Endometrial microvascular endothelial cells (primary cell): ENCODE data around the gene NEDD9. TPM values are rescaled to one million over a fixed set of nuclear protein-coding genes. Genes with fewer than 3 reads are reported as not detected.

Experiments used
- in situ Hi-C: cut with HindIII; loops from 2 replicates; pipeline ENCODE4 v1.10.0; 2017; ENCODE audit warnings: low sequenced_read_pairs, low pct_unique_long_range_greater_than_20kb; ENCODE audit errors: inconsistent ontology term
- total RNA-seq: library from RNA; depleted of rRNA; stranded (reverse); fragments of >200 nt; gene quantifications from one replicate; pipeline ENCODE4 v1.2.3, GENCODE V29; 2015; ENCODE audit errors: inconsistent ontology term

NEDD9 gene
- total RNA-seq, 1 donor from 2014 or later, result 53.2 TPM

DNA sequence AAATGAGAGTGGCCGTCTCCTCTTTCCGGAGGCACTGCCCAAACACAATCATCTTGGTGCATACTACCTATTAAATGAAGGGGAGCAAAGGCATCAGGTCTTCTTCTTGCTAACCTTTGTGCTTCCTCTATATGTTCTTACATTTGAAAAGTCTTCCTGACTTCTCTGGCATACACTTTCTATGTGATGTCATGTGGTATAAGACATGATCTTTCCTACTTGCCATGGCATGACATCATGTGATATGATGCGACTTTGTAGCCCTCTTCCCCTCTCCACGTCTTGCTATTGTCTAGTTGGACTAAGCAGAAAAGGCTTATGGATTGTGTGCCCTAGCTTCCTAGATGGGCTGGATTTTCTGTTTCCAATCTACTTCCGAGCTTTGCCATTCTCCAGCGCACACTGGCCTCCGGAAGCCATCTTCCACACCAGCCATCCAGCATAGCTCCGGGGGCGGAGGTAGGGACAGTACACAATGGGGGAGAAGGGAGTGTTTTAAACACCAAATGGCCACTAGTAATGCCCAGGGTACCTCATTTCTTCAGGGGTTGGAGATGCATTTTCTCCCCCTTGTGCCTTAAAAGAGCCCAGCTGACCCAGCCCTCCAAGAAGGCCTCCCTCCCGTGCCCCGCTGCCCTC lies 8.8 kb upstream of the NEDD9 start:
- in situ Hi-C loops, result loop anchor here (25.0 kb wide), 1 partner anchor 246 kb away; no protein-coding TSS in a partner anchor

DNA sequence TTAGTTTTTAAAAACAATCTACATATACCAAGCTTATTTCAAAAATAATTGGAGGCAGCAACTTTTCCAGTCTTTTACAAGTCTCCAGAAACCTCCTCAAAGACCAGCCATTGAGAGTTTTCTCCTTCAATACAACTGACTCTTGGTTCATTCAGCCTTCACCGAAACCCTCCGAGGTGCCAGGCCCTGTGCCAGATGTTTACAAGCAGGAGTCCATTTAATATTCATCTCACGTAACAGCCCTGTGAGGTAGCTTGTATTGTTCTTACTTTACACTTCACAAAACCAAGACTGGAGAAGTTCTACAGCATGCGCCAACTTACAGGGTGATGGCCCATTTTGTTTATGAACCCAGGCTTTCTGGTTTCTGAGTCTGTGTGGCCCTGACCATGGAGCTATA lies 5.5 kb upstream of the NEDD9 start:
- in situ Hi-C loops, result loop anchor here (25.0 kb wide), 1 partner anchor 249 kb away; no protein-coding TSS in a partner anchor

DNA sequence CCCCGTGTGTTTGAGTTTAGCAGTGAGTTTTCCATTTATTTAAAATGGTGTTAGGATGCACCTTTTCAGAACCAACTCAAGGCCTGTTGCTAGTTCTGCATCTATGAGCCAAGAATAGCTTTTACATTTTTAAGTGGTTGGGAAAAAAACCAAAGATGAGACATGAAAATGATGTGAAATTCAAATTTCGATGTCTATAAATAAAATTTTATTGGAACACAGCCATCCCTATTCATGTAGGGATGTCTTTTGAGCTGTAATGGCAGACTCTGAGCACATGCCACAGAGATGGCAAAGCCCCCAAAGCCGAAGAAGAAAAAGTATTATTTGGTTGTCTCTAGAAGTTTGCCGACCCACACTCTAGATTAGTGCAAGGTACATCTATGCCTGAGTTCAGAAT lies 5.0 kb upstream of the NEDD9 start:
- in situ Hi-C loops, result loop anchor here (25.0 kb wide), 1 partner anchor 250 kb away; no protein-coding TSS in a partner anchor

DNA sequence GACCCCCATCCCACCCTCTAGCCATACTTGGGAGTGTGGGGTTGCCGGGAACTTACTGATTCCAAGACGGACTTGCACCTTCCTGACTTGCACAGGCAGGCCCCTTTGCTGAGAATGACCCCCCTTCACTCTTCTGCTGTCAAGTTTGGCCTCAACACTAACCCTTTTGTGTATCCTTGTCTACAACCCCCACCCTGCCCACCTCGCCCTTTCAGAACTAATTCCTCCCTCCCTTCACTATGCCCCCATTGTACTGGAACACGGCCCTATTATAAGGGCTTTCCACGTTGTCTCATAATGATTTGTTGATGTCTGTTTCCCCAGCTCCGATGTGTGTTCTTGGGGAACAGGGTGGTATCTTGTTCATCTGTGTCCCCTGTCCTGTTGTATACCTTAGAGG lies 4.4 kb upstream of the NEDD9 start:
- in situ Hi-C loops, result loop anchor here (25.0 kb wide), 1 partner anchor 250 kb away; no protein-coding TSS in a partner anchor

DNA sequence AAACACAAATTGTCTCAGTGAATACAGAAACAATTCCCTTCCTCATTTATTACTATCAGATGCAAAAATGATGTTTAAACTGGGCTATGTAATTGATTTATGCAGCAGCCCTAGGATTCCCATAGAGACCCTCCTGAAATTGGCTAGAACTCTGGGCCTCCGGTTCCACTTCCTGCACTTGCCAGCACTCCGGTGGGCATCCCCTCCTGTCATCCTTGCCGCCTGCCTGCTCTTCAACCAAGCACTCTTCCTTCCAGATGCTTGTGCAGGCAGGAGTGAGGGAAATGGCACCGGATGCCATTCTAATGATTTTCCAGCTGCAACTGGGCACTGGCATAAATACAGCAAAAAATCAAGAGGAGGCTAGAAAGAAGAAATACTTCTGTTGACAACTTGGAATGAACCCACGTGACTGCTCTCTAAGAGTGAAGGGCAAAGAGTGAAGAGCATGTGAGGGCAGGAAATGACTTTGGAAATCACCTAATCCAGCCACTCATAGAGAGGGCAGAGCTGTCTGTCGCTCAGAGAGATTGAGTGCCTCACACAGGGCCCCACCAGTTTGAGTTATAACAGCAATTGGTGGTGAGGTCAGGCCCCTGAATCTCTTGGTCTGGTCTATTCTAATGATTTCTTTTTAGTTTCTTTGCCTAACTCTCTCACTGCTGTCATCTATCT lies 3.7 kb upstream of the NEDD9 start:
- in situ Hi-C loops, result loop anchor here (25.0 kb wide), 1 partner anchor 251 kb away; no protein-coding TSS in a partner anchor

DNA sequence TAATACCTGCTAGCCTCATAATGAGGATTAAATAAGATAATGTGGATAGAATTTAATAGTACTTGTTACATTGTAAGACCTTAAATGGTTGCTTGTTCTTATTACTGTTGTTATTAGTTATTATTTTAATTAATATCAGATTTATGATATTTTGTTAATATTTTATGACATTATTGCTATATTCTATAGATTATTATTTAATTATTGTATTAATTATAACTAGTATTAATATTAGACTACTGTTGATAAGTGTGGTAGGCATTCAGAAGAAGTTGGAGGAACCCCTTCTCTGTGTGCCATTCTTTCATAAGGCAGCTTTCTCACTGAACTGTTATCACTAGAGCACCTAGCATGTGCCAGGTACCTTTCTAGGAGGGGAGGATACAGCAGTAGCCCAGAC lies 2.6 kb upstream of the NEDD9 start:
- in situ Hi-C loops, result loop anchor here (25.0 kb wide), 1 partner anchor 252 kb away; no protein-coding TSS in a partner anchor

DNA sequence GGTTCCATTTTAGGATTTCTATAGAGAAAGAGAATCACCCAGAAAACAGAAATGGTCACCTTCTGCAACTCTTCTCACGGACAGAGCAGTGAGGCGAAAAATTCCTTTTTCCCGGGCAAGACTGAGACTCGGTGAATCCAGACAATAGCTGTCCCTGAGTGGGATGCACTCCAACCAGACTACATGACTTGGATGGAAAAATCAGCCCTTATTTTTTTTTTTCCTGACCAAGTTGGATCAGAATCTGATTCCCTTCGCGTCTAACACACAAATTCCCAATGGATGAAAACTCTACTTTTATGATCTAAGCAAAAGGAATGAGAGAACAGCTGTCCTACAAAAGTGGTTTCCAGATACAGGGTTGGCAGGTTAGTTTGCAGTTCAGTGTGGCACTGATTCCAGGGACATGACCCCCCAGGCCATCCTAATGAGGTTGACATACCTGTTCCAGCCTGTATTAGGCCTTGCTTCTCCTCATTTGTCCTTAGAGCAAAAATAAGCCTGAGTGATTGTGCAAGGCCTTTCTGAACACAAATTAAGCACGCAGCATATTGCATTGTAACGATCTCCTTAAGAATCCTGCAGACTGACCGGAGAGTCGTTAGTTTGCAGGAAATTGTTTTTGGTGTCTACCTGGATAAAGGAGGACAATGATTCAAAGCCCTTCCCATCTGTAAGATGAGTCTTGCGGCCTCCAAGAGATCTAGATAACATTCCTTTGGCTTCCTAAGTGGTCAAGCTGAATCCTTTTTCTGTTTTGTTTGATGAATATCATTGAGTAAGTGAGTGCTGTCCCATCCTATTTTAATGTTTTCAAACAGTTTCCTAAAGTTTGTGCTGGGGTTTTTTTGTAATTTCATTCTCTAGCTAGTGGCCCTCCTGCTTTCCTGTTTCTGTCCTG lies 1.5 kb upstream of the NEDD9 start:
- in situ Hi-C loops, result loop anchor here (25.0 kb wide), 1 partner anchor 253 kb away; no protein-coding TSS in a partner anchor

DNA sequence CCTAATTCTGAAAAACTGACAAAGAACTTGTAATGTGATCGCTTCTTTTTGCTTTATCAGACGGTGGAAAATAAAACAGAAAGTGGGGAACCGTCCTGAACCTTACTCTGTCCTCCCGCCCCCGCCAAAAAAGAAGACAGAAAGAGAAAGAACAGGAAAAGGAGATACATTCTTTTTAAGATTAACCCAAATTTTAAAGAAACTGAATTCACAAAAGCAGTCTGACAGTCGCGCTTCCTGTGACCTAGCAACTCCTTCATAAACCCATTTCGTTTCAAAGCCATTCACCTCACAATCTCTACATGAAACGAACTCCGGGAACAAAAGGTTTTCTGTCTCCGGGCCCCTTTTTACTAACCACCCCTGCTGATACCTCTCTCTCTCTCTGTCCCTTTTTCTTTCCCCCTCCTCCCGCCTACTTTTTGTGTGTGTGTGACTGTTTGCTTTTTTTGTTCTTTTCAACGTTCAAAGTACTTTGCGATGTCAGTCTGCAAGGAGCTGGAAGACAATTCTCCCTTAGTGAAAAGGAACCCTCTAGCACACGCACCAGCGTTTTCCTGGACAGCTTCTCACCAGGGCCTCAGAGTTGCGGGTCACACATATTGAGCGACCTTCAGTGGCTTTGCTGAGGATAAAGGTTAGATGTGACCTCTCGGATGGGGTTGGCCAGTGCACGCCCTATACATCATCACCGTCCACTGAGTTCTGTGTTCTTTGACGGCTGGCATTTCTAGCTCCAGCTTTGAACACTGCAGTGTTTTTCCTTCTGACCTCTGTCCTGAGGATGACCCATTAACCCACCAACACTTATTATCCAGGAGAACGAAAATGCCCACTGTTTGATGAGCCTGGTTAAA lies 530 bp upstream of the NEDD9 start:
- in situ Hi-C loops, result loop anchor here (25.0 kb wide), 1 partner anchor 254 kb away; no protein-coding TSS in a partner anchor

DNA sequence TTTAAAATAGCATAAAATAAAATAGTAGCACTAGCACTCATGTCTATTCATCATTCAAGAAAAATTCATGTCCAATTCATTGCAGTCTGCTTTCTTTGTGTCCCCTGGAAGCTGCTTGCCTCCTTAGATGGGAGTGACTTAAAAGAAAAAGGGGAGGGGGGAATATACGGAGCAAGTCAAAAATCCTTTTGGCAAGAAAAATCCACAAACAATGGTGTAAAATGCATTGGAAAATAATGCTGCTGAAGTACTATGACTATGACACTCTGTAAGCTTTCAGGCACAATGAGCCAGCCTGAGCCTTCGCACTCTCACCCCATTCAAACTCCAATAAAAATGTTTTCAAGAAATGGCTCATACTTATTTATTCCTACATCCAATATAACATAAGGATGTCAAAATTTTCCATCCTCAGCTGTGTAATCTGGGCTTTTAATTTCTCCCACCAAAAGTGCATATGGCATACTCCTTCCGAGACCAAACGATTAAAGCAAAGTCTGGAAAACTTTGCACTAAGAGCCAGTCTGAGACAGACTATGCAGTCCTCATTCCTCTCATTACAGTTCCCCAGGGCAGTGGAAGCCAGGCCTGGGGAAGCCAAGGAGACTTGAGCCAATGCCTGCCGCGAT lies 790 bp downstream of the NEDD9 start:
- in situ Hi-C loops, result loop anchor here (25.0 kb wide), 1 partner anchor 256 kb away; no protein-coding TSS in a partner anchor

DNA sequence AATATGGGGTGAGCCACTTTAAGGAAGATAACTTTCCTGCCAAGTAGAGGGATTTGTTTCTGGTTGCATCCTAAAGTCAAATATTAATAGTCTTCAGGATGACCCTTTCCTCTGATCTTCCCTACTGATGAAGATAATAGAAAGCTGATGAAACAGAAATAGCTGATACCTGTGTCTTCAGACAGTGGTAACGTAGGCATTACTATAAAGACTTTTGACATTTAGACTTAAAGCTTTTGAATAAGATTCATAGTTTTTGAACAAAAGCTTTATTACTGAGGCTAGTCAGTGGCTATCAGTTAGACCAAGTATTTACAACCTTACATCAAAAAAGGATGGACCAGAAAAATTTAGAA lies 1.4 kb downstream of the NEDD9 start:
- in situ Hi-C loops, result loop anchor here (25.0 kb wide), 1 partner anchor 256 kb away; no protein-coding TSS in a partner anchor

DNA sequence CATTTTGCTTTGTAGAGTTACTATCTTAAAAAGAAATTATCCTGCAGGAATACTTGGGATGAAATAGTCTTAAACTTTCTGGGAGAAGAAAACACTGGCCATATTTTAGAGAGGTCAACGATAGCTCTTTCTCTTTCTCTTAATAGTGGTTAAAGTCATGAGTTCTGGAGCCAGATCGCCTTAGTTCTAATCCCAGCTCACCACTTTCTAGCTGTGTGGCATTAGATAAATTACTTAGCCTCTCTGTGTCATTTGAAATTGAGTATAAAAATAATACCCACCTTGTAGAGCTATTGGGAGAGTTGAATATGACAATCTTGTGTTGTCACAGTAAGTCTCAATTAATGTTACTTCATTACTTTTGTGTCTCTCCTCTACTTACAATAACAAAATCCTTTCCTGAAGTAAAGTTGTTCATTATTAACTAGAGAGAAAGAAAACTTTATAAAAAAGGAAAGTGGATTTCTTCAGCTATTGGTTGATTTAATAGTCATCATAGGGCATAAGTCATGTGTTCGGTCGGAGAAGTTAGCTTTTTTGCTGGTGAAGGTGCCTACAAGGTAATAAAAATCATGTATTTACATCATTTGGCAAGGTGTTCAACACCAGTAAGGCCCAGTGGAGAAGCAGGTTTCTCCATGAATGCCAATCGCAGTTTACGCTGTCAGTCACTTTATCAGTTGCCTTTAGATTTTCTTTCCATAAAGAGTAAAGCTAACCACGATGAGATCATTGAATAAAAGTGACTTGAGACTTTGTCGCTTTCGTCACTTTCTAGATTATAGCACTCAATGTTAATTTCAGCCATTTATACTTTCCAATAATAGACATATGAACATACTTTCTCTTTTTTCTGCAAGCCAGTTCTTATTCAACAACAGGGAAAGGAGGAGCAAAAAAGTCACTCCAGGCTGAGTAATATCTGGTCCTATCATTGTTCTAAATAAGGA lies 2.0 kb downstream of the NEDD9 start:
- in situ Hi-C loops, result loop anchor here (25.0 kb wide), 1 partner anchor 257 kb away; no protein-coding TSS in a partner anchor

DNA sequence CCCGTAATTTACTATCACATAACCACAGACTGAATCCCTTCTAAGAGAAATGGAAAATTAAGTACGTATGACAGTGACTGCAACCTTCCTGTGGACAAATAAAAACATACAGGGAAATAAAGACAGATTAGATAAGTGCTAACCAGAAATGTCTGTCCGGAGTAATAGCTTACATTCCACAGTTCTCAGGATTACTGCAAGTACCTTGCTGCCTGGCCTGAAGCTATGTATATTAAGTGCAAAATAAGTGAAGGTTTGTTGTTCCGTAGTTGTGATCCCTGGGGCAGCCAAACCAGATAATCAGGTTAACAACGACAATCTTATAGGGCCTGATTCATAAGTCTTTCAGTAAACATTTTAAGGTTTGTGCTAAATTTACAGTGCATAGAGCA lies 2.8 kb downstream of the NEDD9 start:
- in situ Hi-C loops, result loop anchor here (25.0 kb wide), 1 partner anchor 258 kb away; no protein-coding TSS in a partner anchor

DNA sequence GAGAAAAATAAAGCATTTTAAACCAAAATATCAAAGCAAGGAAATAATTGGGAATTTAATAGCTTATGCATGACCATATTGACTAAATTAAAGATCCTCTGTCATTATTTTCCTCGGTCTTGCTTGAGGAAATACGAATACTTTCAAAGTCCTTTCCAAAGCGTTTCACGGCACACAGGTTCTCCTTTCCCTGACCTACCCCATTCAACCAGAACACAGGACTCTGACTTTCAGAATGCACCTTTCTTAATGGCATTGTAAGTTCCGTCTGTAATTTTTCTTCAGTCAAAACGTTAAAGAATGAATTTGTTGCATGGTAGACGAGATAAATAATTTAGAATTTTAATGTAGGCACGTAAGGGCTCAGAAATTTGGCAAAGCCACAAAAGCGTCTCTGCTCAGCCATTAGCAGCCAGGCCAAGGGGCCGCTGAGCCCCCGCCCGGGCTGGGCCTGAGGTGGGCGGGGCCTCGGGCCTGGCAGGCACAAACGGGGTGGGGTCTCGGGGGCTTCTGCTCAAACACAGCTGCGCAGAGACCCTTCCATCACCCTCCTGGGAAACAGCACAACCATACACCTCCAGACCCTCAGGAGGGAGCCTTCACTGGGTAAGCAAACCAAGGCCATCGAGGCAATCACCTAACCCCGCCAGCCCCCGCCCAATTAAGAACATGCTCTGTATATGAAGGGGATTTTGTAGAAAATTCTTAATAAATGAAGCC lies 3.4 kb downstream of the NEDD9 start:
- in situ Hi-C loops, result loop anchor here (25.0 kb wide), 1 partner anchor 258 kb away; no protein-coding TSS in a partner anchor

DNA sequence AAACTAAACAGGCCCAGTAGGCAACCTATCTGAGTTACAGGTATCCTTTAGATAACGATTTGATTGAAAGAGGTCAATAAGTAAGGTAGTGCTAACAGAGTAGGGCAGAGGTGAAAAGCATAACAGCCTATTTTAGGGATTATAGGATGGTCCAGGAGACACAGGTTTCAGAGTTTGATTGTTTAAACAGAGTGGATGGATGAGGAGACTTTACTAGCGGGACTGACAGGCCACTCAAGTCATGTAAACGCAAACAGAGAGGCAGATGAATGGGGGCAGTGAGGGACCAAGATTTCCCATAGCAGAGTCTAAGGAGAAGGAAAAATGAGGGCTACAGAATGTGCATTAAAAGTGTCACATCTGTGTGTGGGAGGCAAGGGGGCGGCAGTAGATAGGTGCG lies 4.8 kb downstream of the NEDD9 start:
- in situ Hi-C loops, result loop anchor here (25.0 kb wide), 1 partner anchor 260 kb away; no protein-coding TSS in a partner anchor

DNA sequence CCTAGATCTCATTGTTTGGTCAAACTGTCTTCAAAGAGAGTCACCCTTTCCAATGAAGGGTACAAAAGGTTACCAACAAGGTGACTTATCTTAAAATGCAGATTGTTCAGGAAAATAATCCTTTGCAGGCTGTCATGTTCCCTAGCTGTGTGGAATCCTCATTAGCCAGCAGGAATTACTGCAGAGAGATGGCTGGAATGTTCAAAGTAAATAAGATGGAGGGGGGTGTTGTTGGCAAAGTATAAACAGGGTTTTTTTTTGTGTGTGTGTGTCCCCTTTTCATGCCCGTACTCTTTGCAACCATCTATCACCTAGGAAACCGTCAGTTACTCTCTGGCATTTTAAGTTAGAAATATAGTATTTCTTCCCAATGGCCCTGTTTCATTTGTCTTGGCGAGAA lies 6.5 kb downstream of the NEDD9 start:
- in situ Hi-C loops, result loop anchor here (25.0 kb wide), 1 partner anchor 261 kb away; no protein-coding TSS in a partner anchor

DNA sequence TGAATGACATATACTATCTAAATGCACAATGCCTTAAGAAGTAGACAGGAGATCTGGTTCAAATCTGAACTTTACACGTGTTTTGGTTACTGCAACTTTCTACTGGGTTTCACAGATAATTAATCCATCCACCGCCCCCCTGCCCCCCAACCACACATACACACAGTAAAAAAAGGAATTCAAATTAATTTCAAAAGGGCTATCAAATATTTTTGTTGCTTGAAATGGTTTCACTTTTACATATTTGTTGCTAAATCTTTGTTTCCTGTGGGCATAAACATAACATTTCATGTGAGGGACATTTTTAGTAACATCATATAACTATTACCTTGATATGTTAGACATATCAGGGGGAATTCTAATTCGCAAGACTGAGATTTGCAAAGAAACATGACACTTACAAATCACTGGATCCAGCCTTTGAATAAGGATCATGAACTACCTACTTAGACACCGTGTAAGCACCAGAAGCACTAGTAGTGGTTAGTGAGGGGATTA lies 7.5 kb downstream of the NEDD9 start:
- in situ Hi-C loops, result loop anchor here (25.0 kb wide), 1 partner anchor 262 kb away; no protein-coding TSS in a partner anchor
